Neural cell (in vitro differentiated cells): ENCODE results near the gene SMIM26. TPM values are rescaled to one million over a fixed set of nuclear protein-coding genes. Genes with fewer than 3 reads are reported as not detected.

Experiments
- H2AFZ ChIP-seq: fragments of 200-600, 300-800 bp; sonication (generic), shearing (Covaris generic); 2 replicates; pipeline ENCODE4 v1.6.0; 2014; ENCODE audit warnings: low read depth, mild to moderate bottlenecking, antibody characterized with exemption, low read length, moderate library complexity
- H3F3A ChIP-seq: fragments of 200-600 bp; shearing (Covaris generic); 2 replicates; pipeline ENCODE4 v1.6.1; 2016; ENCODE audit warnings: mild to moderate bottlenecking, moderate library complexity, mixed read lengths, antibody characterized with exemption, low read length; ENCODE audit not compliant: insufficient read depth, poor library complexity, severe bottlenecking
- H3K27ac ChIP-seq: fragments of 200-600, 300-800 bp; sonication (generic), shearing (Covaris generic); 2 replicates; pipeline ENCODE4 v1.5.1; 2014; ENCODE audit warnings: mild to moderate bottlenecking, low read length, moderate library complexity
- H3K27me3 ChIP-seq: fragments of 300-800, 200-600 bp; sonication (generic), shearing (Covaris generic); 2 replicates; pipeline ENCODE4 v1.6.0; 2014; ENCODE audit warnings: mild to moderate bottlenecking, low read depth, low read length, moderate library complexity; ENCODE audit not compliant: insufficient read depth
- H3K36me3 ChIP-seq: fragments of 300-800, 200-600 bp; sonication (generic), shearing (Covaris generic); 2 replicates; pipeline ENCODE4 v1.5.1; 2014; ENCODE audit warnings: mild to moderate bottlenecking, antibody characterized with exemption, low read length, moderate library complexity; ENCODE audit not compliant: insufficient read depth
- H3K4me2 ChIP-seq: fragments of 300-800, 200-600 bp; sonication (generic), shearing (Covaris generic); 2 replicates; pipeline ENCODE4 v1.6.0; 2014; ENCODE audit warnings: mild to moderate bottlenecking, low read length
- H3K4me3 ChIP-seq: fragments of 300-800, 200-600 bp; sonication (generic), shearing (Covaris generic); 2 replicates; pipeline ENCODE4 v1.5.1; 2014; ENCODE audit warnings: mild to moderate bottlenecking, low read length, moderate library complexity
- H3K79me2 ChIP-seq: fragments of 200-600 bp; shearing (Covaris generic); replicated peaks from 2 replicates; pipeline ENCODE4 v1.6.0; 2014; ENCODE audit warnings: mild to moderate bottlenecking, low read length, moderate library complexity; ENCODE audit not compliant: insufficient read depth
- H3K9ac ChIP-seq: fragments of 300-800, 200-600 bp; sonication (generic), shearing (Covaris generic); 2 replicates; pipeline ENCODE4 v1.6.1; 2016; ENCODE audit warnings: mild to moderate bottlenecking, low read length, mixed read lengths
- H3K9me2 ChIP-seq: fragments of 200-600 bp; shearing (Covaris generic); 2 replicates; pipeline ENCODE4 v1.6.1; 2016; ENCODE audit warnings: mild to moderate bottlenecking, low read length, mixed read lengths; ENCODE audit not compliant: insufficient read depth
- H3K9me3 ChIP-seq: fragments of 200-600, 300-800 bp; sonication (generic), shearing (Covaris generic); 2 replicates; pipeline ENCODE4 v1.6.1; 2016; ENCODE audit warnings: mild to moderate bottlenecking, mixed run types, low read length, moderate library complexity, mixed read lengths
- H4K20me1 ChIP-seq: fragments of 200-600 bp; shearing (Covaris generic); 2 replicates; pipeline ENCODE4 v1.6.1; 2016; ENCODE audit warnings: mild to moderate bottlenecking, mixed run types; ENCODE audit not compliant: insufficient read depth
- CTCF ChIP-seq: fragments of 450-650 bp; IDR thresholded peaks from 2 replicates; pipeline ENCODE4 v1.5.1; 2014; ENCODE audit warnings: antibody characterized with exemption, mild to moderate bottlenecking, moderate library complexity; ENCODE audit not compliant: poor library complexity, severe bottlenecking
- EP300 ChIP-seq: fragments of 450-650 bp; conservative IDR thresholded peaks from 2 replicates; pipeline ENCODE4 v1.6.1; 2014; ENCODE audit warnings: antibody characterized with exemption, mild to moderate bottlenecking, moderate library complexity; ENCODE audit not compliant: poor library complexity, severe bottlenecking
- EZH2 ChIP-seq: fragments of 200-600, 300-800 bp; shearing (Covaris generic), sonication (generic); IDR thresholded peaks from 2 replicates; pipeline ENCODE4 v1.6.1; 2014; ENCODE audit warnings: antibody characterized with exemption, low read length, borderline replicate concordance, mild to moderate bottlenecking; ENCODE audit not compliant: insufficient read depth, poor library complexity, severe bottlenecking
- MXI1 ChIP-seq: fragments of 450-650 bp; conservative IDR thresholded peaks from 2 replicates; pipeline ENCODE4 v1.6.1; 2014; ENCODE audit warnings: antibody characterized with exemption, mild to moderate bottlenecking; ENCODE audit not compliant: poor library complexity, severe bottlenecking
- POLR2AphosphoS5 ChIP-seq: IDR thresholded peaks from 2 replicates; pipeline ENCODE4 v1.6.1; 2012
- RAD21 ChIP-seq: fragments of 450-650 bp; conservative IDR thresholded peaks from 2 replicates; pipeline ENCODE4 v1.6.1; 2014; ENCODE audit warnings: antibody characterized with exemption, mild to moderate bottlenecking, moderate library complexity
- SMC3 ChIP-seq: fragments of 450-650 bp; conservative IDR thresholded peaks from 2 replicates; pipeline ENCODE4 v1.6.1; 2014; ENCODE audit warnings: antibody characterized with exemption, mild to moderate bottlenecking, moderate library complexity; ENCODE audit not compliant: poor library complexity
- TAF1 ChIP-seq: IDR thresholded peaks from 2 replicates; pipeline ENCODE4 v1.6.1; 2012; ENCODE audit warnings: low read depth
- polyA plus RNA-seq: library from polyadenylated mRNA; depleted of rRNA; stranded (reverse); fragments of >200 nt; gene quantifications from 2 replicates; pipeline ENCODE4 v1.2.3, GENCODE V29; 2014
- TF ChIP-seq, protein P1 (sequence below): IDR thresholded peaks from 2 replicates; pipeline ENCODE4 v1.6.1; 2012; ENCODE audit warnings: borderline replicate concordance

SMIM26 gene
- polyA plus RNA-seq, 1 donor from 2014 or later = 215 TPM

DNA sequence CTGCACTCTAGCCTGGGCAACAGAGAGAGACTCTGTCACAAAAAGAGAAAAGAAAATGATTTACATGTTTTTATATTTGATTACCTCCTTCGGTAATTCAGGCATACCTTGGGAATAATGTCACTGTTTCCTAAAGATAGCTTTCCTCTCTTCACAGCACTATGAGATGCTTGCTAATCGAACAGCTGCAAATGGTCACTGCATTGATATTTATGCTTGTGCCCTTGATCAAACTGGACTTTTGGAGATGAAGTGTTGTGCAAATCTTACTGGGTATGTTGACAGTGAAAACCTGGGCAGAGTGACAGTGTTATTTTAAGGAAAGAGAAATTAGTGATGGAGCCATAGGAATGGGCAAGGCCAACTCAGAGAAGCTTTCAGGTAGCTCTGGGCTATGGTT, 39.9 kb upstream of the SMIM26 start:
- Histone ChIP-seq H3K36me3 (no peaks in the 10 kb centered on the region), H3K9ac (no peak overlapping the region), H3K27ac (no peak overlapping the region)

DNA sequence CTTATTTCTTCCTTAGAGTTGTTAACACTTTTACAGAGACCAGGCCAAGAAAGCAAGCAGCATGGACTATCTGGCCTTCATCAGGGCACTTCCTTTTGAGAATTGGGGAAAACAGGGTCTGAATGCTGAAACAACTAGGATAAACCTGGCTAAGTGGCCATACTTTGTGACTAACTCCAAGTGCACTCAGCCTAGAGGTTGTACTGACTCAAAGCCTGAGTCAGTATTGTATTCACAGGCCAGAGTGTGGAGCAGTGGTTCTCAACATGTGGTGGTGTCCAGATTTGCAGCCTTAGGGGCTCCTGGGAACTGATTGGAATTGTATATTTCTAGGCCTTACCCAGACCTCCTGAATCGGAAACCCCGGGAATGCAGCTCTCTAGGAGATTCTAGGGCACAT, 39.4 kb upstream of the SMIM26 start:
- Histone ChIP-seq H3K27ac (no peak overlapping the region), H3F3A (no peaks in the 10 kb centered on the region), H3K4me2 (no peak overlapping the region), H3K9ac (no peak overlapping the region), H3K79me2 (no peaks in the 10 kb centered on the region), H3K36me3 (peaks cover 5% of the 10 kb centered on the region), H2AFZ (no peak overlapping the region), H4K20me1 (no peaks in the 10 kb centered on the region), H3K9me2 (no peaks in the 10 kb centered on the region), H3K9me3 (no peaks in the 10 kb centered on the region), H3K27me3 (no peaks in the 10 kb centered on the region), H3K4me3 (no peak overlapping the region)
- TF ChIP-seq RAD21 = no peak
- no peak for TF ChIP-seq MXI1
- no peak for TF ChIP-seq EP300
- no peak for TF ChIP-seq POLR2AphosphoS5
- TF ChIP-seq, protein P1, sequence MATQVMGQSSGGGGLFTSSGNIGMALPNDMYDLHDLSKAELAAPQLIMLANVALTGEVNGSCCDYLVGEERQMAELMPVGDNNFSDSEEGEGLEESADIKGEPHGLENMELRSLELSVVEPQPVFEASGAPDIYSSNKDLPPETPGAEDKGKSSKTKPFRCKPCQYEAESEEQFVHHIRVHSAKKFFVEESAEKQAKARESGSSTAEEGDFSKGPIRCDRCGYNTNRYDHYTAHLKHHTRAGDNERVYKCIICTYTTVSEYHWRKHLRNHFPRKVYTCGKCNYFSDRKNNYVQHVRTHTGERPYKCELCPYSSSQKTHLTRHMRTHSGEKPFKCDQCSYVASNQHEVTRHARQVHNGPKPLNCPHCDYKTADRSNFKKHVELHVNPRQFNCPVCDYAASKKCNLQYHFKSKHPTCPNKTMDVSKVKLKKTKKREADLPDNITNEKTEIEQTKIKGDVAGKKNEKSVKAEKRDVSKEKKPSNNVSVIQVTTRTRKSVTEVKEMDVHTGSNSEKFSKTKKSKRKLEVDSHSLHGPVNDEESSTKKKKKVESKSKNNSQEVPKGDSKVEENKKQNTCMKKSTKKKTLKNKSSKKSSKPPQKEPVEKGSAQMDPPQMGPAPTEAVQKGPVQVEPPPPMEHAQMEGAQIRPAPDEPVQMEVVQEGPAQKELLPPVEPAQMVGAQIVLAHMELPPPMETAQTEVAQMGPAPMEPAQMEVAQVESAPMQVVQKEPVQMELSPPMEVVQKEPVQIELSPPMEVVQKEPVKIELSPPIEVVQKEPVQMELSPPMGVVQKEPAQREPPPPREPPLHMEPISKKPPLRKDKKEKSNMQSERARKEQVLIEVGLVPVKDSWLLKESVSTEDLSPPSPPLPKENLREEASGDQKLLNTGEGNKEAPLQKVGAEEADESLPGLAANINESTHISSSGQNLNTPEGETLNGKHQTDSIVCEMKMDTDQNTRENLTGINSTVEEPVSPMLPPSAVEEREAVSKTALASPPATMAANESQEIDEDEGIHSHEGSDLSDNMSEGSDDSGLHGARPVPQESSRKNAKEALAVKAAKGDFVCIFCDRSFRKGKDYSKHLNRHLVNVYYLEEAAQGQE = no peak
- TF ChIP-seq TAF1 = no peak
- no peak for TF ChIP-seq CTCF
- TF ChIP-seq EZH2 = no peak
- TF ChIP-seq SMC3 = no peak

More for the DNA sequence above, 39.9 kb upstream of the SMIM26 start:
- Histone ChIP-seq H3K79me2 (no peaks in the 10 kb centered on the region), H3F3A (no peaks in the 10 kb centered on the region), H3K9me2 (no peaks in the 10 kb centered on the region), H3K9me3 (no peaks in the 10 kb centered on the region), H4K20me1 (no peaks in the 10 kb centered on the region), H3K4me3 (no peak overlapping the region), H2AFZ (no peak overlapping the region), H3K4me2 (no peak overlapping the region), H3K27me3 (no peaks in the 10 kb centered on the region)
- TF ChIP-seq EZH2 = no peak
- TF ChIP-seq CTCF = no peak
- no peak for TF ChIP-seq RAD21
- TF ChIP-seq MXI1 = no peak
- TF ChIP-seq, protein P1 = no peak
- no peak for TF ChIP-seq SMC3
